ENCODE data around the gene MYADM.
A peak's percentile ranks its signal among the peaks of the same experiment; 100 is the strongest.

Gene MYADM

GRCh38 chr19:53905787-53906186 lies 38.1 kb downstream of the MYADM start:
- Mint-ChIP-seq H3K9me3 (no peaks in the 10 kb centered on the region), H3K4me3 (peak overlapping the region in 1 of 2 donors; percentile 31), H3K27me3 (peaks cover 60 to 74% of the 10 kb centered on the region in 2 donors), H3K27ac (no peak overlapping the region), H3K4me1 (ENCODE audit: low read depth in 2 of 2) (peaks cover 37 to 39% of the 10 kb centered on the region in 2 donors), H3K36me3 (ENCODE audit: insufficient read depth) (peaks cover 7% of the 10 kb centered on the region)
- DNase-seq (no peak), ATAC-seq (replicated peaks) (no peak)

GRCh38 chr19:53906211-53907192 lies 38.8 kb downstream of the MYADM start:
- DNase-seq (peak; percentile 69 to 75 (median 71)), ATAC-seq (replicated peaks) (peak; percentile 68)
- H3K27me3 Mint-ChIP-seq: peaks cover 64 to 78% of the 10 kb centered on the region in 2 donors
- H3K36me3 Mint-ChIP-seq (ENCODE audit: insufficient read depth): peaks cover 7% of the 10 kb centered on the region
- H3K27ac Mint-ChIP-seq: no peak overlapping the region
- H3K9me3 Mint-ChIP-seq: no peaks in the 10 kb centered on the region
- H3K4me1 Mint-ChIP-seq (ENCODE audit: low read depth in 2 of 2): peaks cover 37 to 39% of the 10 kb centered on the region in 2 donors
- peak overlapping the region; percentile 31 to 58 for H3K4me3 Mint-ChIP-seq

- Mint-ChIP-seq H3K4me1 (ENCODE audit: low read depth in 2 of 2) (peaks cover 37 to 39% of the 10 kb centered on the region in 2 donors), H3K27me3 (peaks cover 71 to 80% of the 10 kb centered on the region in 2 donors), H3K9me3 (no peaks in the 10 kb centered on the region), H3K4me3 (peak overlapping the region; percentile 31 to 58), H3K36me3 (ENCODE audit: insufficient read depth) (peaks cover 5% of the 10 kb centered on the region), H3K27ac (no peak overlapping the region)
- no peak for ATAC-seq (replicated peaks)
- no peak for DNase-seq
These were observed 39.5 kb downstream of the MYADM start for GRCh38 chr19:53907193-53907581.

GRCh38 chr19:53907690-53908089 lies 40.0 kb downstream of the MYADM start:
- Mint-ChIP-seq H3K9me3 (no peaks in the 10 kb centered on the region), H3K36me3 (ENCODE audit: insufficient read depth) (peaks cover 3% of the 10 kb centered on the region), H3K27me3 (peaks cover 76 to 80% of the 10 kb centered on the region in 2 donors), H3K4me3 (peak overlapping the region; percentile 31 to 58), H3K4me1 (ENCODE audit: low read depth in 2 of 2) (peaks cover 37 to 39% of the 10 kb centered on the region in 2 donors), H3K27ac (no peak overlapping the region)
- DNase-seq: no peak
- no peak for ATAC-seq (replicated peaks)

GRCh38 chr19:53908106-53908934 lies 40.6 kb downstream of the MYADM start:
- Mint-ChIP-seq H3K4me1 (ENCODE audit: low read depth in 2 of 2) (peaks cover 37 to 39% of the 10 kb centered on the region in 2 donors), H3K36me3 (ENCODE audit: insufficient read depth) (peaks cover 3% of the 10 kb centered on the region), H3K4me3 (peak overlapping the region; percentile 58), H3K9me3 (no peaks in the 10 kb centered on the region), H3K27ac (no peak overlapping the region), H3K27me3 (peaks cover 80 to 82% of the 10 kb centered on the region in 2 donors)
- ATAC-seq (replicated peaks): peak; percentile 40
- peak in 1 of 3 experiments; percentile 17 for DNase-seq

GRCh38 chr19:53908935-53909415 lies 41.3 kb downstream of the MYADM start, which contains the start of gene CACNG7:
CACNG7 (plus strand) TSS chr19:53909278; CDS start chr19:53912832, 3,554 bp downstream.
- H3K36me3 Mint-ChIP-seq (ENCODE audit: insufficient read depth): peaks cover 3% of the 10 kb centered on the region
- DNase-seq (no peak), ATAC-seq (replicated peaks) (no peak)
- H3K27me3 Mint-ChIP-seq: peaks cover 80 to 84% of the 10 kb centered on the region in 2 donors
- peak within 1 kb of the TSS; percentile 58 for H3K4me3 Mint-ChIP-seq
- H3K4me1 Mint-ChIP-seq (ENCODE audit: low read depth in 2 of 2): peaks cover 37 to 39% of the 10 kb centered on the region in 2 donors
- no peaks in the 10 kb centered on the region for H3K9me3 Mint-ChIP-seq
- no peak within 1 kb of the TSS for H3K27ac Mint-ChIP-seq

- no peak for DNase-seq
- peaks cover 73 to 82% of the 10 kb centered on the region in 2 donors for H3K27me3 Mint-ChIP-seq
- peaks cover 3% of the 10 kb centered on the region for H3K36me3 Mint-ChIP-seq (ENCODE audit: insufficient read depth)
- peaks cover 33 to 35% of the 10 kb centered on the region in 2 donors for H3K4me1 Mint-ChIP-seq (ENCODE audit: low read depth in 2 of 2)
- no peaks in the 10 kb centered on the region for H3K9me3 Mint-ChIP-seq
- no peak for ATAC-seq (replicated peaks)
- peak overlapping the region in 1 of 2 donors; percentile 11 for H3K4me3 Mint-ChIP-seq
- no peak overlapping the region for H3K27ac Mint-ChIP-seq
These were observed 41.9 kb downstream of the MYADM start for GRCh38 chr19:53909471-53910169.

GRCh38 chr19:53910170-53910518 lies 42.5 kb downstream of the MYADM start:
- H3K36me3 Mint-ChIP-seq (ENCODE audit: insufficient read depth): peaks cover 3% of the 10 kb centered on the region
- no peaks in the 10 kb centered on the region for H3K9me3 Mint-ChIP-seq
- peaks cover 28 to 30% of the 10 kb centered on the region in 2 donors for H3K4me1 Mint-ChIP-seq (ENCODE audit: low read depth in 2 of 2)
- DNase-seq (no peak), ATAC-seq (replicated peaks) (no peak)
- no peak overlapping the region for H3K27ac Mint-ChIP-seq
- peaks cover 73 to 84% of the 10 kb centered on the region in 2 donors for H3K27me3 Mint-ChIP-seq
- H3K4me3 Mint-ChIP-seq: peak overlapping the region in 1 of 2 donors; percentile 11

- Mint-ChIP-seq H3K4me1 (ENCODE audit: low read depth in 2 of 2) (peaks cover 7 to 12% of the 10 kb centered on the region in 2 donors), H3K9me3 (no peaks in the 10 kb centered on the region), H3K27me3 (peaks cover 64 to 89% of the 10 kb centered on the region in 2 donors), H3K27ac (no peak overlapping the region), H3K36me3 (ENCODE audit: insufficient read depth) (no peaks in the 10 kb centered on the region), H3K4me3 (no peak overlapping the region)
- DNase-seq: no peak
- no peak for ATAC-seq (replicated peaks)
These were observed 45.0 kb downstream of the MYADM start for GRCh38 chr19:53912653-53913052.

- no peaks in the 10 kb centered on the region for H3K9me3 Mint-ChIP-seq
- no peak overlapping the region for H3K4me3 Mint-ChIP-seq
- DNase-seq (no peak), ATAC-seq (replicated peaks) (no peak)
- peaks cover 44 to 77% of the 10 kb centered on the region in 2 donors for H3K27me3 Mint-ChIP-seq
- H3K36me3 Mint-ChIP-seq (ENCODE audit: insufficient read depth): no peaks in the 10 kb centered on the region
- H3K4me1 Mint-ChIP-seq (ENCODE audit: low read depth in 2 of 2): no peaks in the 10 kb centered on the region
- no peak overlapping the region for H3K27ac Mint-ChIP-seq
These were observed 47.3 kb downstream of the MYADM start for GRCh38 chr19:53915000-53915399.

GRCh38 chr19:53916004-53916403 lies 48.3 kb downstream of the MYADM start:
- ATAC-seq (replicated peaks): no peak
- no peaks in the 10 kb centered on the region for H3K9me3 Mint-ChIP-seq
- H3K27ac Mint-ChIP-seq: no peak overlapping the region
- H3K4me3 Mint-ChIP-seq: no peak overlapping the region
- H3K27me3 Mint-ChIP-seq: peaks cover 34 to 67% of the 10 kb centered on the region in 2 donors
- no peaks in the 10 kb centered on the region for H3K4me1 Mint-ChIP-seq (ENCODE audit: low read depth in 2 of 2)
- DNase-seq: no peak
- no peaks in the 10 kb centered on the region for H3K36me3 Mint-ChIP-seq (ENCODE audit: insufficient read depth)

GRCh38 chr19:53917356-53917755 lies 49.7 kb downstream of the MYADM start:
- Mint-ChIP-seq H3K9me3 (no peaks in the 10 kb centered on the region), H3K4me1 (ENCODE audit: low read depth in 2 of 2) (no peaks in the 10 kb centered on the region), H3K27ac (no peak overlapping the region), H3K4me3 (no peak overlapping the region), H3K36me3 (ENCODE audit: insufficient read depth) (no peaks in the 10 kb centered on the region), H3K27me3 (peaks cover 21 to 53% of the 10 kb centered on the region in 2 donors)
- DNase-seq: no peak
- no peak for ATAC-seq (replicated peaks)
